Suprapubic skin (tissue), 4 donors: ENCODE measurements around the gene TXN2. TPM values are rescaled to one million over a fixed set of nuclear protein-coding genes. Genes with fewer than 3 reads are reported as not detected.

Source experiments
- DNase-seq, 2 donors: peaks; one replicate each; pipeline ENCODE4 v3.0.0-alpha.2; 2019; ENCODE audit warnings: low spot score in 2 of 2
- H3K27ac ChIP-seq: fragments of 200-600 bp; sonication (generic); one replicate; pipeline ENCODE4 v1.5.1; 2019
- H3K27me3 ChIP-seq: fragments of 200-600 bp; sonication (generic); one replicate; pipeline ENCODE4 v1.5.1; 2019
- H3K36me3 ChIP-seq: fragments of 200-600 bp; sonication (generic); one replicate; pipeline ENCODE4 v1.5.1; 2019
- H3K4me1 ChIP-seq: fragments of 200-600 bp; sonication (generic); one replicate; pipeline ENCODE4 v1.5.1; 2019
- H3K4me3 ChIP-seq: fragments of 200-600 bp; sonication (generic); one replicate; pipeline ENCODE4 v1.5.1; 2019; ENCODE audit warnings: mild to moderate bottlenecking
- H3K9me3 ChIP-seq: fragments of 200-600 bp; sonication (generic); one replicate; pipeline ENCODE4 v1.5.1; 2019
- EP300 ChIP-seq: sonication (generic); formaldehyde crosslinking; IDR thresholded peaks from one replicate; pipeline ENCODE4 v1.6.1; 2017; ENCODE audit warnings: antibody characterized with exemption
- POLR2A ChIP-seq, 2 donors: fragments of 450-650 bp; IDR thresholded peaks; one replicate each; pipeline ENCODE4 v1.6.1; 2017; ENCODE audit warnings: antibody characterized with exemption in 2 of 2, mild to moderate bottlenecking in 2 of 2, moderate library complexity in 2 of 2
- POLR2AphosphoS5 ChIP-seq, 3 donors: sonication (generic); formaldehyde crosslinking; IDR thresholded peaks; one replicate each; pipeline ENCODE4 v1.6.1; 2017; ENCODE audit warnings: antibody characterized with exemption in 3 of 3
- WGBS: methylation state at CpG from one replicate; pipeline ENCODE4 v1.1.5; 2018; 5-methylcytosine and 5-hydroxymethylcytosine counted together
- total RNA-seq, 4 donors: library from RNA; depleted of rRNA; stranded (reverse); fragments of >200 nt; gene quantifications; one replicate each; pipeline ENCODE4 v1.1.0, GENCODE V29; 2016
- TF ChIP-seq, protein P1 (sequence below), 2 donors: fragments of 200-600 bp in 1 of 2; fragments of 450-650 bp in 1 of 2; sonication (generic) in 1 of 2; IDR thresholded peaks; one replicate each; pipeline ENCODE4 v1.5.1; 2016 to 2019; ENCODE audit warnings: antibody characterized with exemption in 2 of 2, mild to moderate bottlenecking in 1 of 2, moderate library complexity in 1 of 2

Gene TXN2
- total RNA-seq, 4 donors from 2014 or later: 50.7 to 73.5 (median 61.3) TPM

DNA sequence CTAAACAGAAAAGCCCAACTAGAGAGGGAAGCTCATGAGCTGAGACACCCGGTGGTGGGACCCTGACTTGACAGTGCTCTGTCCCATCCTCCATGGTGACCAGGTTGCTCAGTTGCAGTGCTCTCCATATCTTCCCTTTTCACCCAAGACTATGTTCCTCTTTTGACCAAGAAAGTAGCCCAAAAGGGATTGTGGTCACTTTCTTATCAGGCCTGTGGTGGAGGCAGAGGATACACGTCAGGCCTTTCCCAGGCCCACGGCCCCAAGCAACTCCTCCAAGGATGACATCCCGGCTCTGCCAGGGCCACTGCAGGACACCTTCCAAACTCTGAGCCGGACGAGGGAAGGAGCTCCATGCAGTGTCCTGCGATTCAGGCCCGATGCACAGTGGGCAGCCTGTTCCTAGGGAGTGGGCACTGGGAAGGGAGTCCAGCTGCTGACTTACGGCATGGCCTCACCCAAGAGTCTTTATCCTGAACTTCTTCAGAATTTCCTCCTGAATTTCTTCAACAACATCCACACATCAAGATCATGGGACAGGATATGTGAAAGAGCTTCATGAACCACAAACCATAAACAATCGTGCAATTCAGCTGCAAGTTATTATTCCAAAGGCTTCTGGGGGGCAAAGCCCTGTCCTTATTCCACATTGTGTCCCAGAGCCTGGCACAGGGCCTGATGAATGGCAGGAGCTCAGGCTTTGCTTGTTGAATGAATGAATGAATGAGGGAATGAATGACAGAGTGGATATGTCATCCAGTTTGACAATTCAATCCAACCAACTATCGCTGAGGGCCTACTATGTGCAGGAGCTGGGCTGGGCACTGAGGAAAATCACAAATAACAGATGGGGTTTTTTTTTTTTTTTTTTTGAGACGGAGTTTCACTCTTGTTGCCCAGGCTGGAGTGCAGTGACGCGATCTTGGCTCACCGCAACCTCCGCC is 57.7 kb downstream of the TXN2 start:
- no peak overlapping the region for H3K27ac ChIP-seq
- no peak overlapping the region for H3K4me3 ChIP-seq
- no peaks in the 10 kb centered on the region for H3K27me3 ChIP-seq
- 82% methylated on average over 16 of the region's 16 CpGs for WGBS
- no peak for TF ChIP-seq EP300
- TF ChIP-seq, protein P1, sequence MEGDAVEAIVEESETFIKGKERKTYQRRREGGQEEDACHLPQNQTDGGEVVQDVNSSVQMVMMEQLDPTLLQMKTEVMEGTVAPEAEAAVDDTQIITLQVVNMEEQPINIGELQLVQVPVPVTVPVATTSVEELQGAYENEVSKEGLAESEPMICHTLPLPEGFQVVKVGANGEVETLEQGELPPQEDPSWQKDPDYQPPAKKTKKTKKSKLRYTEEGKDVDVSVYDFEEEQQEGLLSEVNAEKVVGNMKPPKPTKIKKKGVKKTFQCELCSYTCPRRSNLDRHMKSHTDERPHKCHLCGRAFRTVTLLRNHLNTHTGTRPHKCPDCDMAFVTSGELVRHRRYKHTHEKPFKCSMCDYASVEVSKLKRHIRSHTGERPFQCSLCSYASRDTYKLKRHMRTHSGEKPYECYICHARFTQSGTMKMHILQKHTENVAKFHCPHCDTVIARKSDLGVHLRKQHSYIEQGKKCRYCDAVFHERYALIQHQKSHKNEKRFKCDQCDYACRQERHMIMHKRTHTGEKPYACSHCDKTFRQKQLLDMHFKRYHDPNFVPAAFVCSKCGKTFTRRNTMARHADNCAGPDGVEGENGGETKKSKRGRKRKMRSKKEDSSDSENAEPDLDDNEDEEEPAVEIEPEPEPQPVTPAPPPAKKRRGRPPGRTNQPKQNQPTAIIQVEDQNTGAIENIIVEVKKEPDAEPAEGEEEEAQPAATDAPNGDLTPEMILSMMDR (IDR thresholded peaks at IDR 0.05): no peak
- no peak for TF ChIP-seq POLR2AphosphoS5 (IDR thresholded peaks at IDR 0.05)
- TF ChIP-seq POLR2A (IDR thresholded peaks at IDR 0.05): no peak
- no peaks in the 10 kb centered on the region for H3K36me3 ChIP-seq
- peaks cover 10% of the 10 kb centered on the region for H3K4me1 ChIP-seq
- no peaks in the 10 kb centered on the region for H3K9me3 ChIP-seq
- DNase-seq: no peak

DNA sequence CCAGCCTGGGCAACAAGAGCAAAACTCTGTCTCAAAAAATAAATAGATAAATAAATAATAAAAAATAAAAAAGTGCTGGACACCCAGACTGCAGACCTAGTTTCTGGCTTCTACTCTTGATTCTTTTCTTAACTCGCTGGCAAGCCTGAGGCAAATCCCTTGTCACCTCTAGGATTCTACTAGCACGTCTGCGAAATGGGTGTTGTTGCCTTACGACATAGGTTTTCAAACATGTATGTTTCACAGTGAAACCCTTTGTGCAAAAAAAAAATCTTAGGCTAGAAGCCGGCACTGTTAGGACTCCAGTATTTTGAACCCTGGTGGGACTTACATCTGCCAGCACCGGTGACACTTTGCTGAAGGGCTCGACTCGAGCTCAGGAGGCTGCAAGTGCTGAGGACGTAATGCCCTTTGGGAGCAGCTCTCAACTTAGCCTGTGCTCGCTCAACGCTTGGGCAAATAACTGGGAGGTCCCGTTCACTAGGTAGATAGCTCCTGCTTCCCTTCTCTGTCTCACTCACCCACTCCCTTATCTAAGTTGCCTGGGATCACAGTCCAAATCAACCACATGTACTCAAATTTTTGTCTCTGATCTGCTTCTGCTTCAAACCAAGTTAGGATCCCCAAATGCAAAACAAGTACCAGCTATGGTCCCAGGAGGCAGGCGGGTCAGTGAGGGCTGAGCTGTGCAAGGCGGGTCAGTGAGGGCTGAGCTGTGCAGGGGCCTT is 59.0 kb downstream of the TXN2 start:
- peaks cover 11% of the 10 kb centered on the region for H3K4me1 ChIP-seq
- TF ChIP-seq EP300 (no peak), POLR2A (IDR thresholded peaks at IDR 0.05) (no peak), POLR2AphosphoS5 (IDR thresholded peaks at IDR 0.05) (no peak)
- TF ChIP-seq, protein P1 (IDR thresholded peaks at IDR 0.05): no peak
- H3K9me3 ChIP-seq: no peaks in the 10 kb centered on the region
- DNase-seq: no peak
- no peaks in the 10 kb centered on the region for H3K36me3 ChIP-seq
- 90% methylated on average over 14 of the region's 14 CpGs for WGBS
- H3K4me3 ChIP-seq: no peak overlapping the region
- H3K27me3 ChIP-seq: no peaks in the 10 kb centered on the region
- no peak overlapping the region for H3K27ac ChIP-seq

DNA sequence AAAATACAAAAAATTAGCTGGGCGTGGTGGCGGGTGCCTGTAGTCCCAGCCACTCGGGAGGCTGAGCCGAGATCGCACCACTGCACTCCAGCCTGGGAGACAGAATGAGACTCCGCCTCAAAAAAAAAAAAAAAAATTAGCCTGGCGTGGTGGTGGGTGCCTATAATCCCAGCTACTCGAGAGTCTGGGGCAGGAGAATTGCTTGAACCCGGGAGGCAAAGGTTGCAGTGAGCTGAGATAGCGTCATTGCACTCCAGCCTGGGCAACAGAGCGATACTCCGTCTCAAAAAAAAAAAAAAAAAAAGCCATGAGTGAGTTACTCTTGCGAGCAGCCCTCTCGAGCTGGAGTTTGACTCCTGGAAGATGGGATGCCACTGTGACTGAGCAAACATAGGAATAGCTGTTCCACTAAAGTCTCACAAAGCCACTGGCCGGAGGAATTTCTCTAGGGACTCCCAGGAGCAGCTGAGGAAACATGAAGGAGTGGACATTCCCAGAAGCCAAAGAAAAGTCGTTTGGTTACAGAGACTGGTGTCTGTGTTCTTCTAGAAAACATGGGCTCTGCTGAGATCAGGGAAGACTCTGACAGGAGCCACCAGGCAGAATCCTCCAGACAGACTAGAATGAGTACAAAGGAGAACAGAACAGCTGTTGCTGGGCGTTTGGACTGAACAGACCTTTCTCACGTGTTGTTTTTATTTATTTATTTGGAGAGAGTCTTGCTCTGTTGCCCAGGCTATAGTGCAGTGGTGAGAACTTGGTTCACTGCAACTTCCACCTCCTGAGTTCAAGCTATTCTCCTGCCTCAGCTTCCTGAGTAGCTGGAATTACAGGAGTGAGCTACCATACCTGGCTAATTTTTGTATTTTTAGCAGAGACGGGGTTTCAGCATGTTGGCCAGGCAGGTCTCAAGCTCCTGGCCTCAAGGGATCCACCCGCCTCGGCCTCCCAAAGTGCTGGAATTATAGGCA is 61.2 kb downstream of the TXN2 start:
- H3K27me3 ChIP-seq: no peaks in the 10 kb centered on the region
- H3K27ac ChIP-seq: peak overlapping the region; percentile 10
- TF ChIP-seq POLR2AphosphoS5 (IDR thresholded peaks at IDR 0.05) (no peak), POLR2A (IDR thresholded peaks at IDR 0.05) (no peak), EP300 (no peak)
- TF ChIP-seq, protein P1 (IDR thresholded peaks at IDR 0.05): no peak
- H3K36me3 ChIP-seq: no peaks in the 10 kb centered on the region
- 58% methylated on average over 21 of the region's 21 CpGs for WGBS
- H3K4me1 ChIP-seq: peaks cover 16% of the 10 kb centered on the region
- H3K9me3 ChIP-seq: no peaks in the 10 kb centered on the region
- DNase-seq: no peak
- H3K4me3 ChIP-seq: no peak overlapping the region

DNA sequence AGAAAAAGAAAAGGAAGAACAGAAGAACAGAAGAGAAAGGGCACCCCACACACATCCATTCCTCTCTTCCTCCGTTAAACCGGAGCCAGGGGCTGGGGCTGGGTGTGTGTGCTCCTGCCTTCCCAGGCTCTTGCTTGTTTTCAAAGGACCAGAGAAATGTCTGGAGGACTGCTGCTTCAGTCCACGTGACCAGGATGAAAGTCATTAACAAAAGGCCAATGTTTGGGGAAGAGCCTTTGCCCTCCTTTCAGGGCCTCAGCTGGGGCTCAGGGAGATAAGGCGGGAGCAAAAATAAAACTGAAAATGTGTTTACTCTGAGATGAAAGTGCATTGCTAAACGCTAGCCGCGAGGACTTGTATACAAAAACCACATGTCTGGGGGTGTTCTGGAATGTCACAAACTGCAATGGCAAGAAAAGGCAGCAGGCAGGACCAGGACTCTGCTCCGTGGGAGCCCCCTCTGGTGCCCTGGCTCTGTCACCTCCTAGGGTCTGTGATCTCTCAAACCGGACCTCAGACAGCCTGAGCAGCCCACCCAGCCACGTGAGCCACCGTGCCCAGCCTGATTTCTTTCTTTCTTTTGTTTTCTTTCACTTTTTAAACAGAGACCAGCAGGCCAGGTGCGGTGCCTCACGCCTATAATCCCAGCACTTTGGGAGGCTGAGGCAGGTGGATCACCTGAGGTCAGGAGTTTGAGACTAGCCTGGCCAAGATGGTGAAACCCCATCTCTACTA is 62.1 kb downstream of the TXN2 start:
- Histone ChIP-seq H3K9me3 (no peaks in the 10 kb centered on the region), H3K36me3 (no peaks in the 10 kb centered on the region), H3K27ac (peak overlapping the region; percentile 7), H3K4me3 (peak overlapping the region; percentile 19), H3K4me1 (peaks cover 16% of the 10 kb centered on the region), H3K27me3 (no peaks in the 10 kb centered on the region)
- no peak for TF ChIP-seq POLR2AphosphoS5 (IDR thresholded peaks at IDR 0.05)
- TF ChIP-seq EP300: no peak
- TF ChIP-seq, protein P1 (IDR thresholded peaks at IDR 0.05): no peak
- TF ChIP-seq POLR2A (IDR thresholded peaks at IDR 0.05): no peak
- no peak for DNase-seq
- 37% methylated on average over 13 of the region's 13 CpGs for WGBS
